Keratinocyte (primary cell): ENCODE data around the gene CALML6. TPM values are rescaled to one million over a fixed set of nuclear protein-coding genes. Genes with fewer than 3 reads are reported as not detected.
A peak's percentile ranks its signal among the peaks of the same experiment; 100 is the strongest.

Experiments
- DNase-seq: peaks from one replicate; pipeline ENCODE4 v3.0.0-alpha.2; 2011; ENCODE audit warnings: low read depth, missing footprints, low spot score
- FAIRE-seq: peaks from 2 replicates; lab custom pipeline; 2011; peaks lifted over from hg19 to GRCh38; lab: Jason Lieb, UNC
- H2AFZ ChIP-seq: 2 replicates; pipeline ENCODE4 v1.6.0; 2012; ENCODE audit warnings: low read length, control low read depth, inconsistent platforms; ENCODE audit not compliant: control insufficient read depth
- H3K27ac ChIP-seq: 2 replicates; pipeline ENCODE4 v1.5.1; 2011; ENCODE audit warnings: low read length; ENCODE audit not compliant: control insufficient read depth, insufficient read depth
- H3K27me3 ChIP-seq: 3 replicates; pipeline ENCODE4 v1.6.0; 2011; ENCODE audit warnings: low read length; ENCODE audit not compliant: control insufficient read depth, insufficient read depth; ENCODE audit errors: extremely low read depth
- H3K36me3 ChIP-seq, 2 experiments: 2 replicates in 1 of 2; 3 replicates in 1 of 2; pipeline ENCODE4 v1.5.1; 2011; ENCODE audit warnings: low read length in 2 of 2, mild to moderate bottlenecking in 1 of 2; ENCODE audit not compliant: control insufficient read depth in 2 of 2, insufficient read depth in 2 of 2; ENCODE audit errors: extremely low read depth in 1 of 2
- H3K4me1 ChIP-seq: 3 replicates; pipeline ENCODE4 v1.5.1; 2011; ENCODE audit warnings: low read length; ENCODE audit not compliant: control insufficient read depth, insufficient read depth; ENCODE audit errors: extremely low read depth
- H3K4me2 ChIP-seq: 3 replicates; pipeline ENCODE4 v1.6.0; 2011; ENCODE audit warnings: low read depth, low read length; ENCODE audit not compliant: control insufficient read depth, insufficient read depth; ENCODE audit errors: extremely low read depth
- H3K4me3 ChIP-seq, 3 experiments: fragments of 200-600 bp in 1 of 3; sonication (generic) in 1 of 3; 2 replicates in 2 of 3; 3 replicates in 1 of 3; pipeline ENCODE4 v1.5.1; 2011 to 2016; ENCODE audit warnings: low read length in 3 of 3, mild to moderate bottlenecking in 3 of 3, control low read depth in 2 of 3, inconsistent platforms in 1 of 3, low read depth in 1 of 3, mixed read lengths in 1 of 3, mixed run types in 1 of 3, moderate library complexity in 1 of 3; ENCODE audit not compliant: control insufficient read depth in 2 of 3, insufficient read depth in 2 of 3; ENCODE audit errors: extremely low read depth in 1 of 3
- H3K79me2 ChIP-seq: 2 replicates; pipeline ENCODE4 v1.6.0; 2012; ENCODE audit warnings: low read length; ENCODE audit not compliant: control insufficient read depth, insufficient read depth
- H3K9ac ChIP-seq: 3 replicates; pipeline ENCODE4 v1.6.0; 2011; ENCODE audit warnings: low read length; ENCODE audit not compliant: control insufficient read depth, insufficient read depth; ENCODE audit errors: extremely low read depth
- H3K9me1 ChIP-seq: 3 replicates; pipeline ENCODE4 v1.6.0; 2011; ENCODE audit warnings: low read length; ENCODE audit not compliant: control insufficient read depth, insufficient read depth; ENCODE audit errors: extremely low read depth
- H3K9me3 ChIP-seq: 2 replicates; pipeline ENCODE4 v1.5.1; 2012; ENCODE audit warnings: low read depth, low read length; ENCODE audit not compliant: control insufficient read depth
- H4K20me1 ChIP-seq: 3 replicates; pipeline ENCODE4 v1.6.0; 2011; ENCODE audit warnings: low read length; ENCODE audit not compliant: control insufficient read depth, insufficient read depth; ENCODE audit errors: extremely low read depth
- EZH2 ChIP-seq: IDR thresholded peaks from one replicate; pipeline ENCODE4 v1.6.1; 2012; ENCODE audit warnings: inconsistent platforms, mild to moderate bottlenecking, low read length, moderate library complexity
- dilution Hi-C: fragments of 300-500 bp; cut with MboI; formaldehyde crosslinking; loops from one replicate; pipeline ENCODE4 v1.7.0; 2020; ENCODE audit warnings: low sequenced_read_pairs; ENCODE audit not compliant: extremely low pct_ligation_motif_present
- polyA plus RNA-seq, 5 experiments: library from polyadenylated mRNA; depleted of rRNA in 3 of 5; stranded (reverse) in 3 of 5; stranded (forward) in 1 of 5; unstranded in 1 of 5; fragments of >200 nt; gene quantifications; 1 replicate in 1 of 5; 2 replicates in 3 of 5; 3 replicates in 1 of 5; pipeline versions ENCODE4 v1.2.1 to v1.2.3, GENCODE V29; 2011 to 2012; ENCODE audit warnings: missing spikeins in 2 of 5, low read depth in 1 of 5, low replicate concordance in 1 of 5
- TF ChIP-seq, protein P1 (sequence below), 3 experiments: IDR thresholded peaks in 1 of 3; conservative IDR thresholded peaks in 1 of 3; optimal IDR thresholded peaks in 1 of 3; 2 replicates in 2 of 3; 3 replicates in 1 of 3; pipeline versions ENCODE3 to v1.5.1; 2011; ENCODE audit warnings: low read length in 3 of 3, mild to moderate bottlenecking in 3 of 3, moderate library complexity in 2 of 3, control low read depth in 1 of 3, inconsistent platforms in 1 of 3; ENCODE audit not compliant: insufficient read depth in 2 of 3; ENCODE audit errors: extremely low read depth in 1 of 3

The CALML6 gene
- polyA plus RNA-seq, 1 donor (not counting 4 experiments of a cell fraction or from before 2014, with no cell fraction given) = 0.08 TPM

DNA sequence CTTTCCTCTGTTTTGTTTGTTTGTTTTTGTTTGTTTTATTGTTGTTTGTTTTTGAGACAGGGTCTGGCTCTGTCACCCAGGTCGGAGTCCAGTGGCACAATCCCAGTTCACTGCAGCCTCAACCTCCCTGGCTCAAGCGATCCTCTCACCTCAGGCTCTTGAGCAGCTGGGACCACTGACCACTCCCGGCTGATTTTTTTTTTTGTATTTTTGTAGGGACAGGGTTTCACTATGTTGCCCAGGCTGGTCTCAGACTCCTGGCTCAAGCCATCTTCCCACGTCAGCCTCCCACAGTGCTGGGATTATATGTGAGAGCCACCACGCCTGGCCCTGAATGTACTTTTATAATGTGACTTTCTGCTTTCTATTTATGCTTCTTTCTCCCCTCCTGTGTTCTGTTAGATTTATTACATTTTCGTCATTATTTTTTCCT is 5.0 kb upstream of the CALML6 start:
- FAIRE-seq = peak; percentile 26
- H3K9me1 ChIP-seq = no peaks in the 10 kb centered on the region
- TF ChIP-seq EZH2 = no peak
- TF ChIP-seq, protein P1, sequence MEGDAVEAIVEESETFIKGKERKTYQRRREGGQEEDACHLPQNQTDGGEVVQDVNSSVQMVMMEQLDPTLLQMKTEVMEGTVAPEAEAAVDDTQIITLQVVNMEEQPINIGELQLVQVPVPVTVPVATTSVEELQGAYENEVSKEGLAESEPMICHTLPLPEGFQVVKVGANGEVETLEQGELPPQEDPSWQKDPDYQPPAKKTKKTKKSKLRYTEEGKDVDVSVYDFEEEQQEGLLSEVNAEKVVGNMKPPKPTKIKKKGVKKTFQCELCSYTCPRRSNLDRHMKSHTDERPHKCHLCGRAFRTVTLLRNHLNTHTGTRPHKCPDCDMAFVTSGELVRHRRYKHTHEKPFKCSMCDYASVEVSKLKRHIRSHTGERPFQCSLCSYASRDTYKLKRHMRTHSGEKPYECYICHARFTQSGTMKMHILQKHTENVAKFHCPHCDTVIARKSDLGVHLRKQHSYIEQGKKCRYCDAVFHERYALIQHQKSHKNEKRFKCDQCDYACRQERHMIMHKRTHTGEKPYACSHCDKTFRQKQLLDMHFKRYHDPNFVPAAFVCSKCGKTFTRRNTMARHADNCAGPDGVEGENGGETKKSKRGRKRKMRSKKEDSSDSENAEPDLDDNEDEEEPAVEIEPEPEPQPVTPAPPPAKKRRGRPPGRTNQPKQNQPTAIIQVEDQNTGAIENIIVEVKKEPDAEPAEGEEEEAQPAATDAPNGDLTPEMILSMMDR (optimal IDR thresholded peaks at IDR 0.05 in 1 of 3, IDR thresholded peaks at IDR 0.05 in 1 of 3, conservative IDR thresholded peaks at IDR 0.05 in 1 of 3; ENCODE audit: extremely low read depth in 1 of 3, insufficient read depth in 2 of 3, low read length in 3 of 3) = no peak
- no peak overlapping the region for H3K4me3 ChIP-seq
- no peak for DNase-seq
- no peaks in the 10 kb centered on the region for H3K9me3 ChIP-seq
- no peaks in the 10 kb centered on the region for H3K36me3 ChIP-seq
- dilution Hi-C loops = no loop called here
- peak overlapping the region; percentile 76 for H3K4me2 ChIP-seq
- peaks cover 19% of the 10 kb centered on the region for H3K4me1 ChIP-seq
- no peak overlapping the region for H3K27ac ChIP-seq
- no peaks in the 10 kb centered on the region for H3K27me3 ChIP-seq
- no peak overlapping the region for H2AFZ ChIP-seq
- H3K9ac ChIP-seq = peak overlapping the region; percentile 62
- H4K20me1 ChIP-seq = no peaks in the 10 kb centered on the region
- H3K79me2 ChIP-seq = no peaks in the 10 kb centered on the region

DNA sequence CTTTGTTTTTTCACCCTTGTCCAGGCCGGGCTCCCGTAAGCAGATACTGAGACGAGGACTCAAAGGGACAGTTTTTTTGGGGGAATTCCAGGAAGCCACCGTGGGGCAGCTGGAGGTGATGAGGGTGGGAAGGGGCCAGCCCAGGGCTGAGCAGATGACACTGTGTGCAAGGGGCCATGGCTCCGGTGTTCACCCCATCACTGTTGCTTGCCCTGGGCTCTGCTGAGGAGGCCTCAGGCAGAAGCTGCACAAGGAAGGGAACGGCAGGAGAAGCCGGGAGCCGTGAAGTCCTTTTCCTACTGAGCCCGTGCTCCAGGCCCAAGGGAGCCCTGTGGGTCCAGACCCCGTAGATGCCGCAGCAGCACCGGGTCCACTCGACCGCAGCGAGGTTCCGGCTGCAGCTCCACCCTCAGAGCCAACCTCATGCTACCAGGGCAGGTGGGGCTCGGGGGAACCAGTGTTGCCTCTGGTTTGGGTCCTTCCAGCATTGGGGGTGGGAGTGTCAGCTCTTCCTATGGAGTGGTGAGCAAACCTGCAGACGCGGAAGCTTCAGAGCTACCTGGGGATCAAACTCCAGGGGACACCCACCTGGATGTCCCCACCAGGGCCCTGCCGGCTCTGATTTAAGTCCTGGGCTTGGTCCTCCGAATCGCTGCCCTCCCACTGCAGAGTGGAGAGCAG is 4.3 kb upstream of the CALML6 start:
- dilution Hi-C loops = no loop called here
- Histone ChIP-seq H2AFZ (no peak overlapping the region), H3K9me1 (no peaks in the 10 kb centered on the region), H3K9ac (no peak overlapping the region), H3K36me3 (no peaks in the 10 kb centered on the region), H3K4me1 (peaks cover 19% of the 10 kb centered on the region), H3K4me2 (no peak overlapping the region), H4K20me1 (no peaks in the 10 kb centered on the region), H3K27ac (no peak overlapping the region), H3K27me3 (peaks cover 4% of the 10 kb centered on the region), H3K79me2 (no peaks in the 10 kb centered on the region), H3K4me3 (no peak overlapping the region), H3K9me3 (no peaks in the 10 kb centered on the region)
- TF ChIP-seq EZH2 = no peak
- TF ChIP-seq, protein P1 (optimal IDR thresholded peaks at IDR 0.05 in 1 of 3, IDR thresholded peaks at IDR 0.05 in 1 of 3, conservative IDR thresholded peaks at IDR 0.05 in 1 of 3; ENCODE audit: extremely low read depth in 1 of 3, insufficient read depth in 2 of 3, low read length in 3 of 3) = no peak
- DNase-seq (no peak), FAIRE-seq (no peak)
